HEK293 (cell line): ENCODE results near the gene DPYSL4.

Experiments used
- CTCF ChIA-PET: fragments of 350-600 bp; formaldehyde crosslinking; extraction: SDS; loops from one replicate; lab custom pipeline; 2021; ENCODE audit warnings: antibody characterized with exemption; lab: Yijun Ruan, JAX
- POLR2A ChIA-PET: fragments of 300-600 bp; formaldehyde crosslinking; extraction: SDS; loops from one replicate; lab custom pipeline; 2020; ENCODE audit warnings: antibody characterized with exemption, inconsistent platforms; lab: Yijun Ruan, JAX
- H3K27ac ChIP-seq: fragments of 200-500 bp; sonication (Bioruptor generic); 2 replicates; pipeline ENCODE4 v1.5.1; 2014; ENCODE audit warnings: low read depth, low read length, control low read depth, inconsistent platforms; ENCODE audit errors: extremely low read depth
- H3K36me3 ChIP-seq, 2 experiments: fragments of 200-500 bp in 1 of 2; sonication (Bioruptor generic) in 1 of 2; 1 replicate in 1 of 2; 2 replicates in 1 of 2; pipeline ENCODE4 v1.5.1; 2014 to 2017; ENCODE audit warnings: inconsistent platforms in 2 of 2, low read length in 2 of 2; ENCODE audit not compliant: control insufficient read depth in 2 of 2, insufficient read depth in 1 of 2
- H3K4me1 ChIP-seq: fragments of 200-500 bp; sonication (Bioruptor generic); 2 replicates; pipeline ENCODE4 v1.5.1; 2014; ENCODE audit warnings: mild to moderate bottlenecking, low read length, inconsistent platforms; ENCODE audit not compliant: control insufficient read depth, insufficient read depth
- H3K4me3 ChIP-seq: 2 replicates; pipeline ENCODE4 v1.5.1; 2011; ENCODE audit warnings: low read depth, mild to moderate bottlenecking, control low read depth, low read length, moderate library complexity
- H3K9me3 ChIP-seq: fragments of 200-500 bp; sonication (Bioruptor generic); 2 replicates; pipeline ENCODE4 v1.5.1; 2014; ENCODE audit warnings: low read depth, low read length, inconsistent platforms; ENCODE audit not compliant: control insufficient read depth, insufficient read depth
- HOXC10 ChIP-seq: sonication (generic); formaldehyde crosslinking; IDR thresholded peaks from 2 replicates; pipeline ENCODE4 v1.8.1; 2023; ENCODE audit warnings: mild to moderate bottlenecking, missing genetic modification reagents
- KLF8 ChIP-seq: fragments of 450-650 bp; formaldehyde crosslinking; IDR thresholded peaks from 2 replicates; pipeline ENCODE4 v1.5.1; 2016; ENCODE audit warnings: missing biosample characterization, missing genetic modification characterization
- OVOL3 ChIP-seq: fragments of 450-650 bp; formaldehyde crosslinking; IDR thresholded peaks from 2 replicates; pipeline ENCODE4 v1.5.1; 2016; ENCODE audit warnings: missing biosample characterization, missing genetic modification characterization
- PATZ1 ChIP-seq: fragments of 450-650 bp; formaldehyde crosslinking; IDR thresholded peaks from 2 replicates; pipeline ENCODE4 v1.5.1; 2016; ENCODE audit warnings: missing biosample characterization, missing genetic modification characterization
- PBX3 ChIP-seq: sonication (generic); formaldehyde crosslinking; IDR thresholded peaks from 2 replicates; pipeline ENCODE4 v1.8.1; 2022; ENCODE audit warnings: mild to moderate bottlenecking, moderate library complexity, missing genetic modification reagents
- PRDM4 ChIP-seq: fragments of 450-650 bp; formaldehyde crosslinking; IDR thresholded peaks from 2 replicates; pipeline ENCODE4 v1.5.1; 2017; ENCODE audit warnings: missing biosample characterization, missing genetic modification characterization
- SALL2 ChIP-seq: fragments of 450-650 bp; formaldehyde crosslinking; IDR thresholded peaks from 2 replicates; pipeline ENCODE4 v1.5.0; 2017; ENCODE audit warnings: missing biosample characterization, mild to moderate bottlenecking, missing genetic modification characterization, borderline replicate concordance
- SETDB1 ChIP-seq: IDR thresholded peaks from one replicate; pipeline ENCODE4 v1.6.1; 2017; ENCODE audit warnings: mild to moderate bottlenecking, low read length, moderate library complexity, mixed read lengths; ENCODE audit not compliant: insufficient read length
- ZNF114 ChIP-seq: fragments of 450-650 bp; formaldehyde crosslinking; IDR thresholded peaks from 2 replicates; pipeline ENCODE4 v1.5.0; 2017; ENCODE audit warnings: missing biosample characterization, missing genetic modification characterization
- ZNF211 ChIP-seq: fragments of 450-650 bp; formaldehyde crosslinking; IDR thresholded peaks from 2 replicates; pipeline ENCODE4 v1.5.1; 2016; ENCODE audit warnings: low read depth, missing biosample characterization, missing genetic modification characterization
- ZNF26 ChIP-seq: fragments of 450-650 bp; formaldehyde crosslinking; IDR thresholded peaks from 2 replicates; pipeline ENCODE4 v1.5.1; 2016; ENCODE audit warnings: missing biosample characterization, missing genetic modification characterization
- ZNF266 ChIP-seq: fragments of 450-650 bp; formaldehyde crosslinking; IDR thresholded peaks from 2 replicates; pipeline ENCODE4 v1.5.1; 2016; ENCODE audit warnings: missing biosample characterization, missing genetic modification characterization, low read depth
- ZNF302 ChIP-seq: fragments of 450-650 bp; formaldehyde crosslinking; IDR thresholded peaks from 2 replicates; pipeline ENCODE4 v1.5.1; 2016; ENCODE audit warnings: missing biosample characterization, missing genetic modification characterization, low read depth
- ZNF514 ChIP-seq: fragments of 450-650 bp; formaldehyde crosslinking; IDR thresholded peaks from 2 replicates; pipeline ENCODE4 v1.5.1; 2016; ENCODE audit warnings: missing biosample characterization, missing genetic modification characterization
- ZNF521 ChIP-seq: fragments of 450-650 bp; formaldehyde crosslinking; IDR thresholded peaks from 2 replicates; pipeline ENCODE4 v1.5.1; 2017; ENCODE audit warnings: missing biosample characterization, mild to moderate bottlenecking, missing genetic modification characterization
- ZNF624 ChIP-seq: fragments of 450-650 bp; formaldehyde crosslinking; IDR thresholded peaks from 2 replicates; pipeline ENCODE4 v1.5.1; 2017; ENCODE audit warnings: missing biosample characterization, missing genetic modification characterization
- ZSCAN30 ChIP-seq: fragments of 450-650 bp; IDR thresholded peaks from 2 replicates; pipeline ENCODE4 v1.5.1; 2018; ENCODE audit warnings: missing biosample characterization, mild to moderate bottlenecking, missing genetic modification characterization, moderate library complexity
- TF ChIP-seq, protein P1 (sequence below): fragments of 450-650 bp; formaldehyde crosslinking; IDR thresholded peaks from 2 replicates; pipeline ENCODE4 v1.5.1; 2016; ENCODE audit warnings: missing biosample characterization, missing genetic modification characterization
- TF ChIP-seq, protein P2 (sequence below): fragments of 450-650 bp; formaldehyde crosslinking; IDR thresholded peaks from 2 replicates; pipeline ENCODE4 v1.5.1; 2016; ENCODE audit warnings: missing biosample characterization, missing genetic modification characterization
- TF ChIP-seq, protein P3 (sequence below): IDR thresholded peaks from 2 replicates; pipeline ENCODE4 v1.6.1; 2011; ENCODE audit warnings: mild to moderate bottlenecking, low read depth, low read length, borderline replicate concordance

Gene DPYSL4

GRCh38 chr10:132152896-132153580, 33.7 kb upstream of the DPYSL4 start:
- Histone ChIP-seq H3K36me3 (no peaks in the 10 kb centered on the region), H3K9me3 (no peaks in the 10 kb centered on the region), H3K4me3 (no peak overlapping the region), H3K27ac (no peak overlapping the region), H3K4me1 (no peaks in the 10 kb centered on the region)
- ChIA-PET CTCF (no interaction called here), POLR2A (no interaction called here)
- no peak for TF ChIP-seq ZNF514 (tag by site-specific recombination)
- TF ChIP-seq, protein P1, sequence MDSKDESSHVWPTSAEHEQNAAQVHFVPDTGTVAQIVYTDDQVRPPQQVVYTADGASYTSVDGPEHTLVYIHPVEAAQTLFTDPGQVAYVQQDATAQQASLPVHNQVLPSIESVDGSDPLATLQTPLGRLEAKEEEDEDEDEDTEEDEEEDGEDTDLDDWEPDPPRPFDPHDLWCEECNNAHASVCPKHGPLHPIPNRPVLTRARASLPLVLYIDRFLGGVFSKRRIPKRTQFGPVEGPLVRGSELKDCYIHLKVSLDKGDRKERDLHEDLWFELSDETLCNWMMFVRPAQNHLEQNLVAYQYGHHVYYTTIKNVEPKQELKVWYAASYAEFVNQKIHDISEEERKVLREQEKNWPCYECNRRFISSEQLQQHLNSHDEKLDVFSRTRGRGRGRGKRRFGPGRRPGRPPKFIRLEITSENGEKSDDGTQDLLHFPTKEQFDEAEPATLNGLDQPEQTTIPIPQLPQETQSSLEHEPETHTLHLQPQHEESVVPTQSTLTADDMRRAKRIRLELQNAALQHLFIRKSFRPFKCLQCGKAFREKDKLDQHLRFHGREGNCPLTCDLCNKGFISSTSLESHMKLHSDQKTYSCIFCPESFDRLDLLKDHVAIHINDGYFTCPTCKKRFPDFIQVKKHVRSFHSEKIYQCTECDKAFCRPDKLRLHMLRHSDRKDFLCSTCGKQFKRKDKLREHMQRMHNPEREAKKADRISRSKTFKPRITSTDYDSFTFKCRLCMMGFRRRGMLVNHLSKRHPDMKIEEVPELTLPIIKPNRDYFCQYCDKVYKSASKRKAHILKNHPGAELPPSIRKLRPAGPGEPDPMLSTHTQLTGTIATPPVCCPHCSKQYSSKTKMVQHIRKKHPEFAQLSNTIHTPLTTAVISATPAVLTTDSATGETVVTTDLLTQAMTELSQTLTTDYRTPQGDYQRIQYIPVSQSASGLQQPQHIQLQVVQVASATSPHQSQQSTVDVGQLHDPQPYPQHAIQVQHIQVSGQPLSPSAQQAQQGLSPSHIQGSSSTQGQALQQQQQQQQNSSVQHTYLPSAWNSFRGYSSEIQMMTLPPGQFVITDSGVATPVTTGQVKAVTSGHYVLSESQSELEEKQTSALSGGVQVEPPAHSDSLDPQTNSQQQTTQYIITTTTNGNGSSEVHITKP (tag by site-specific recombination): no peak
- TF ChIP-seq OVOL3: no peak
- no peak for TF ChIP-seq KLF8 (tag by site-specific recombination)
- TF ChIP-seq SETDB1: no peak
- no peak for TF ChIP-seq SALL2 (tag by site-specific recombination)
- TF ChIP-seq, protein P2, sequence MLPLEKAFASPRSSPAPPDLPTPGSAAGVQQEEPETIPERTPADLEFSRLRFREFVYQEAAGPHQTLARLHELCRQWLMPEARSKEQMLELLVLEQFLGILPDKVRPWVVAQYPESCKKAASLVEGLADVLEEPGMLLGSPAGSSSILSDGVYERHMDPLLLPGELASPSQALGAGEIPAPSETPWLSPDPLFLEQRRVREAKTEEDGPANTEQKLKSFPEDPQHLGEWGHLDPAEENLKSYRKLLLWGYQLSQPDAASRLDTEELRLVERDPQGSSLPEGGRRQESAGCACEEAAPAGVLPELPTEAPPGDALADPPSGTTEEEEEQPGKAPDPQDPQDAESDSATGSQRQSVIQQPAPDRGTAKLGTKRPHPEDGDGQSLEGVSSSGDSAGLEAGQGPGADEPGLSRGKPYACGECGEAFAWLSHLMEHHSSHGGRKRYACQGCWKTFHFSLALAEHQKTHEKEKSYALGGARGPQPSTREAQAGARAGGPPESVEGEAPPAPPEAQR: no peak
- no peak for TF ChIP-seq ZSCAN30 (tag by site-specific recombination)
- no peak for TF ChIP-seq ZNF266 (tag by site-specific recombination)
- TF ChIP-seq ZNF26: no peak
- no peak for TF ChIP-seq ZNF302 (tag by site-specific recombination)
- no peak for TF ChIP-seq PATZ1 (tag by site-specific recombination)
- TF ChIP-seq ZNF521: no peak
- TF ChIP-seq ZNF211 (tag by site-specific recombination): no peak
- no peak for TF ChIP-seq ZNF114
- TF ChIP-seq HOXC10 (CRISPR knock-in tag): no peak
- no peak for TF ChIP-seq ZNF624
- no peak for TF ChIP-seq PBX3
- TF ChIP-seq PRDM4 (tag by site-specific recombination): no peak
- TF ChIP-seq, protein P3, sequence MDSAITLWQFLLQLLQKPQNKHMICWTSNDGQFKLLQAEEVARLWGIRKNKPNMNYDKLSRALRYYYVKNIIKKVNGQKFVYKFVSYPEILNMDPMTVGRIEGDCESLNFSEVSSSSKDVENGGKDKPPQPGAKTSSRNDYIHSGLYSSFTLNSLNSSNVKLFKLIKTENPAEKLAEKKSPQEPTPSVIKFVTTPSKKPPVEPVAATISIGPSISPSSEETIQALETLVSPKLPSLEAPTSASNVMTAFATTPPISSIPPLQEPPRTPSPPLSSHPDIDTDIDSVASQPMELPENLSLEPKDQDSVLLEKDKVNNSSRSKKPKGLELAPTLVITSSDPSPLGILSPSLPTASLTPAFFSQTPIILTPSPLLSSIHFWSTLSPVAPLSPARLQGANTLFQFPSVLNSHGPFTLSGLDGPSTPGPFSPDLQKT: no peak
